Activated T-helper 9 cell treated with anti-CD3 and anti-CD28 coated beads, Interleukin-2, amount 50 U/mL, for 16 hours (primary cell): ENCODE results near the gene AVP.
"Not testable (repeated sequence)": the region's sequence is repeated elsewhere in the genome, so short reads cannot be mapped to it uniquely, and the experiment has no call there.

Experiments used
- DNase-seq: peaks from one replicate; pipeline ENCODE4 v3.0.0-alpha.2; 2020; ENCODE audit warnings: low read depth

The AVP gene

GRCh38 chr20:3084283-3084985 is at the start of gene AVP:
TSS of gene AVP (minus strand) at chr20:3084724. CDS start at chr20:3084674, 50 bp downstream.
- no peak for DNase-seq

GRCh38 chr20:3134151-3134550 is 49.6 kb upstream of the AVP start:
- no peak for DNase-seq

GRCh38 chr20:3133155-3133554 is 48.6 kb upstream of the AVP start:
- no peak for DNase-seq

GRCh38 chr20:3130051-3130600 is 45.6 kb upstream of the AVP start:
- DNase-seq = no peak

- DNase-seq = no peak
Measured at GRCh38 chr20:3129094-3129493, 44.6 kb upstream of the AVP start.

- no peak for DNase-seq
Measured at GRCh38 chr20:3128275-3128984, 43.9 kb upstream of the AVP start.

- no peak for DNase-seq
Measured at GRCh38 chr20:3126527-3126859, 42.0 kb upstream of the AVP start.

- not testable (repeated sequence) for DNase-seq
Measured at GRCh38 chr20:3125776-3126526, 41.4 kb upstream of the AVP start.

- DNase-seq = not testable (repeated sequence)
Measured at GRCh38 chr20:3124773-3125560, 40.4 kb upstream of the AVP start.

GRCh38 chr20:3124163-3124562 is 39.6 kb upstream of the AVP start:
- not testable (repeated sequence) for DNase-seq

- no peak for DNase-seq
Measured at GRCh38 chr20:3123542-3123941, 39.0 kb upstream of the AVP start.

GRCh38 chr20:3121955-3122610 is 37.6 kb upstream of the AVP start:
- DNase-seq = no peak

- DNase-seq = no peak
Measured at GRCh38 chr20:3121271-3121911, 36.9 kb upstream of the AVP start.

GRCh38 chr20:3119044-3119443 is 34.5 kb upstream of the AVP start:
- DNase-seq = no peak

- DNase-seq = not testable (repeated sequence)
Measured at GRCh38 chr20:3117839-3118379, 33.4 kb upstream of the AVP start.

GRCh38 chr20:3116341-3116740 is 31.8 kb upstream of the AVP start:
- DNase-seq = no peak

- DNase-seq = no peak
Measured at GRCh38 chr20:3115190-3116107, 30.9 kb upstream of the AVP start.

GRCh38 chr20:3111995-3112394 is 27.5 kb upstream of the AVP start:
- no peak for DNase-seq

- DNase-seq = no peak
Measured at GRCh38 chr20:3111507-3111906, 27.0 kb upstream of the AVP start.
